A549 (cell line): ENCODE measurements around the gene ACBD3.

Source experiments
- BHLHE40 ChIP-seq: IDR thresholded peaks from 2 replicates; pipeline ENCODE4 v1.6.1; 2012; ENCODE audit warnings: low read depth, low read length, inconsistent platforms
- CTCF ChIP-seq: fragments of >200 bp; sonication (Bioruptor Twin); formaldehyde crosslinking; IDR thresholded peaks from 3 replicates; pipeline ENCODE4 v1.5.1; 2016
- JUN ChIP-seq, 2 experiments: fragments of >200 bp; sonication (Bioruptor Twin); formaldehyde crosslinking; IDR thresholded peaks; 2 replicates in 1 of 2; 3 replicates in 1 of 2; pipeline ENCODE4 v1.6.1; 2016 to 2017
- MAZ ChIP-seq: fragments of 150-350 bp; IDR thresholded peaks from 2 replicates; pipeline ENCODE4 v1.6.1; 2014; ENCODE audit warnings: antibody characterized with exemption, low read depth, low read length, borderline replicate concordance
- POLR2A ChIP-seq: IDR thresholded peaks from 2 replicates; pipeline ENCODE4 v1.6.1; 2012; ENCODE audit warnings: mild to moderate bottlenecking, low read length
- REST ChIP-seq: fragments of 200-600 bp; sonication (generic); IDR thresholded peaks from 2 replicates; pipeline ENCODE4 v1.6.1; 2016; ENCODE audit warnings: antibody characterized with exemption, mild to moderate bottlenecking, moderate library complexity
- RNF2 ChIP-seq: fragments of 200-600 bp; sonication (generic); IDR thresholded peaks from 2 replicates; pipeline ENCODE4 v1.6.1; 2016; ENCODE audit warnings: low read depth, mild to moderate bottlenecking, antibody characterized with exemption, moderate library complexity, borderline replicate concordance
- ZFP36 ChIP-seq: fragments of 450-650 bp; IDR thresholded peaks from 2 replicates; pipeline ENCODE4 v1.6.1; 2014; ENCODE audit warnings: borderline replicate concordance; ENCODE audit not compliant: partially characterized antibody

- TF ChIP-seq CTCF, result no peak
- no peak for TF ChIP-seq REST
- TF ChIP-seq JUN (IDR thresholded peaks at IDR 0.05), result no peak
- TF ChIP-seq ZFP36, result no peak
- TF ChIP-seq MAZ, result no peak
- no peak for TF ChIP-seq RNF2
- no peak for TF ChIP-seq POLR2A
- no peak for TF ChIP-seq BHLHE40
These were observed 73.9 kb downstream of the ACBD3 start for GRCh38 chr1:226112626-226113025.
